Right renal cortex interstitium (tissue), 3 donors: ENCODE measurements around the gene TTLL1. TPM values are rescaled to one million over a fixed set of nuclear protein-coding genes. Genes with fewer than 3 reads are reported as not detected.
"Not testable (repeated sequence)": the region's sequence is repeated elsewhere in the genome, so short reads cannot be mapped to it uniquely, and the experiment has no call there.

Experiments used
- DNase-seq, 3 donors: peaks; one replicate each; pipeline ENCODE4 v3.0.0-alpha.2; 2013; ENCODE audit warnings: low read depth in 3 of 3, low spot score in 2 of 3
- polyA plus RNA-seq, 3 donors: library from polyadenylated mRNA; unstranded; fragments of 120-200 nt; gene quantifications; one replicate each; pipeline ENCODE4 v1.2.1, GENCODE V29; 2013; ENCODE audit not compliant: insufficient read length in 3 of 3

The TTLL1 gene
- polyA plus RNA-seq, 3 donors, result 21.2 to 24.2 (median 22.9) TPM

DNA sequence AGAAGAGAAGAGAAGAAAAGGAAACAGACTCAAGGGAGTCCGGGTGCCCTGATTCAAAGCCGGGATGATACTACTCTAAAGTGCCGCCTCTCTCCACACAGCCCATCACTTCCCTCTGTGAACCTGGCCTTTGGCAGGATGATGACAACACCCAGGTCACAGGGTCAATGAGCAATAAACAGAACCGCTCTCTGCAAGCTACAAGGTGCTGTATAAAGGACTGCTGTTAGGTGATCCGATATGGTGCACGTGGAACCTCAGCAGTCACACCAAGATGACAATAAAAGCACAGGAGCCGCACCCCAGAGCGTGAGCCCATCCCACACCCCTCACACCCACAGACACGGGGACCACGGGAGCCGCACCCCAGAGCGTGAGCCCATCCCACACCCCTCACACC, 10.7 kb downstream of the TTLL1 start:
- no peak for DNase-seq

GRCh38 chr22:43077121-43077877, 11.9 kb downstream of the TTLL1 start:
- no peak for DNase-seq

DNA sequence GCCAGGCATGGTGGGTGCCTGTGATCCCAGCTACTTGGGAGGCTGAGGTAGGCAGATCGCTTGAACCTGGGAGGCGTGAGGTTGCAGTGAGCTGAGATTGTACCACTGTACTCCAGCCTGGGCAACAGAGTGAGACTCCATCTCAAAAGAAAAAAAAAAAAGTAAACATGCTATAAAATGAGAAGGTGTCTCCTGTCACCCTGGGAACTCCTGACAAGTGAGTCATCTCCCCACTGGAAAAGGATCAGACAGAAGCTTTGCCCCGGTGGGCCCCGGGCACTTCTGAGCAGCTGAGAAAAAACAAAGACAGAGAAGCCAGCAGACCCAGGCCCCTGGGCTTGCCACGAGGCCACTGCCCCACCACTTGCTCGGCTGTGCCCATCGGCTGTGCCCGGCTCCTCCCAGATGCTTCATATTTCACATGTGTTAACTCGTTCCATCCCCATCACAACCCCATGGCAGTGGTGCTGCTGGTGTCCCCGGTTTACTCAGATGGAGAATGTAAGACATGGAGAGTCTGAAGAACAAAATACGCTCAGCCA, 22.3 kb downstream of the TTLL1 start:
- DNase-seq, result no peak

DNA sequence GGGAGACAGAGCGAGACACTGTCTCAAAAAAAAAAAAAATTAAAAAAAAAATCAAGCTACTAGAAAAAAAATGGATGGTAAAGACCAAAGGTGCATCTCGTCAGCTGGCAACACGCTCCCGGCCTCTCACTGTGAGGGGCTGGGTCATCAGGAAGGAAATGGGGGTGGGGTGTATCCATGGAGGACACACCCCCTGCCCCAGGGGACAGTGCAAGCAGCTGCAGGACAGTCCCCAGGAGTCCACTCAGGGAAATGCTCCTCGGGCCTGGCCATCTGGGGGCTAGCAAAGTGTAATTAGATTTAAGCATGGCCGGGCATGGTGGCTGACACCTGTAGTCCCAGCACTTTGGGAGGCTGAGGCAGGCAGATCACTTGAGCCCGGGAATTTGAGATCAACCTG, 23.1 kb downstream of the TTLL1 start:
- no peak for DNase-seq

GRCh38 chr22:43060183-43060582, 29.0 kb downstream of the TTLL1 start:
- DNase-seq, result no peak

- DNase-seq, result no peak
These were observed 31.6 kb downstream of the TTLL1 start for GRCh38 chr22:43057641-43058040.

GRCh38 chr22:43053176-43053575, 36.0 kb downstream of the TTLL1 start:
- DNase-seq, result no peak

DNA sequence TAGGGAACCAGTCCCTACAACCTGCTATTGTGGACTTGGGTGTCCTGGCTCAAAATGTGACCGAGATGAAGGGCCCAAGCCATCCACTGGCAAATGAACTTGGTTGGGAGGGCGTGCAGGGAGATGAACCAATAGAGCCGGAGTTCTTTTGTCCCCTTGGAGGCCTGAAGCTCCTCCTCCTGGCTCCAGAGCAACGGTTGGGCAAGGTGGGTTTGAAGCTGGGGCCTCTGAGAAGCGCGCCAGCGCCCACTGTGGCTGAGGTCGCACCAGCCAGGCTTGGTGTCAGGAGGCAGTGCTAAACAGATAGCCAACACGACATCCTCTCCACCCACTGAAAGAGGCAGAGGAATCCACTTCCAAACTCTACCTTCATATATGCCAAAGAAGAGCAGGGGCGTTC, 38.2 kb downstream of the TTLL1 start:
- DNase-seq, result no peak

GRCh38 chr22:43047605-43048004, 41.6 kb downstream of the TTLL1 start:
- DNase-seq, result no peak

- DNase-seq, result no peak
These were observed 44.9 kb downstream of the TTLL1 start for GRCh38 chr22:43044290-43044712.

DNA sequence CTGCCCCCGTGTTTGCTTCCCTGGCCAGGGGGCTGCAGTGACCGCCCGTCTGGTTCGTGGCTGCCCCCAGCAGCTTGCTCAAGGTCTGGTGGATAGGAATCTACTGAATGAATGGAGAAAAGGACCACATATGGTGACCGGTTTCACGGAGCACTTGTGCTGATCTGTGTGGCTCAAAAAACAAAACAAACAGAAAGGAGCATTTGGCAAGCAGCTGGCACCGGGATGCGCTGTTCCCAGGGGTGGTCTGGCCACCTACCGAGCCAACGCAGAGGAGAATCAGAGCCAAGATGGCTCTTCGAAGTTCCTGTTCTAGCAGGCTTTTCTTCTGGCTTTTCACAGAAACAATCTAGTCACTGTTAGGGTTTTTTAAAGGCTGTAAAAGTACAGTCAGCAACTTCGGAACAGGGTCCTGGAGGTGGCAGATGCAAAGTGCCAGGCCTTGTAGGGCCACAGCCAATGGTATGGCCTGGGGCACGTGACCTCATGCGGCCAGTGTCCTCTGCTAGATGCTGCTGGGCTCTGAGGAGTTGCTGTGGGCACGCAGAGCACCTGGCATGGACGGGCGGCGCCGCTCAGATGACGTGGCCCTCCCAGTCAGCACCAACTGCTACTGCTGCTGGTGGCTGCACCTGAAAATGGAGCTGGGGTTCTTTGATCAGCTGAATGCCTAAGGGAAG, 47.0 kb downstream of the TTLL1 start:
- DNase-seq, result no peak

DNA sequence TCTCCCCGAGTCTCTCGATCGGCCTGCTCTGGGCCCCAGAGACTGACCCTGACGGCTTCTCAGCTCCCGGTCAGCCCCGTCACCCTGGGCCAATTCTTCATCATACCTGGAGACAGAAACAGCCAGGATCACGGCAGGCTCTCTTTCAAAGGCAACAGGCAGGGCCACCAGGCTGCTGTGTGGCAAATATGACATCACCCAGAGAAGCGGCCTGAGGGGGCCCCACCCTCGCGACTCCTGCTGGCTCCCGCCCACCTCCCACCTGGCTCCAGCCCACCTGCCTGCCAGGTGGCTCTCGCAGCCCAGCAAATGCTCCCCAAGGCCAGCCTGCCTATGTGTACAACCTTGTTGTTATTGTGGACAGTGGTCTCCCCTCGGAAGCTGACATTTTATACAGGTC, 49.4 kb downstream of the TTLL1 start:
- DNase-seq, result no peak

DNA sequence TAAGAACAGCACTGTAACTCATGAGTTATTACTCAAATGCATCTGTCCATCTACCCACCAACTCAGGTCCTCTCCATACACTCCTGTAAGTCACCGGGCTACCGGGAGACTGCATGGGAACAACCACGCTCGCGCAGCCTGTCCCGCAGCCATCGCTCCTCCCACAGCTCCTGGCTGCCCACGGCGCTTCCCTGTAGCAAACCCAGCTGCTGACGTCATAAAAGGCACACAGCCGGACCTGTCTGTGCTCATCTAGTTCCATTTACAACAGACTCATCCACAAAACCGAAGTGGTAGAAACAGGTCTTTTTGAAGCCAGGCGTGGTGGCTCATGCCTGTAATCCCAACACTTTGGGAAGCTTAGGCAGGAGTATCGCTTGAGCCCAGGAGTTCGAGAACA, 50.9 kb downstream of the TTLL1 start:
- DNase-seq, result no peak

DNA sequence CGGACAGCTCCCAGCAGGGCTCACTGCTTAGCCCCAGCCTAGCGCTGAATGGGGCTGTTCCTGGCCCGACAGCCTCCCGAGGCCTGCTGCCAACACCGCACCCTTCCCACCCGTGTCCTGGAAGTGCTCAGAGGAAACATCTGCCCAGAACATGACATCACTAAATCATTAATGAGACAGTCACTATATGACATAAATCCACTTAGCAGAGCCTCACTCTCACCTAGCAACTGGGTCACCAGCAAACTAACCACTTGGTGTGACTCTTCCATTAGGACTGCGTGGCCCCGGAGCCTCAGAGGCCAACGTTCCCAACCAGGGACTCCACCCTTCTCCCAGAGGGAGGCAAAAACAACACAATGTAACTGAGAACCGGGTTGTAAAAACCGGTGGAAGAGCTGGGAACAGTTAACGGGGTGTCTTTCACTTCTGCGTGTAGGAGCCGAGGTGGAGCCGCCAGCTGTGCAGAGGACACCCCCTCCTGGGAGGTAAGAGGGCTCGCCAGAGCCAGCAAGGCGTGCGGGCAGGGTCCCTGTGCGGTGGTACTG, 52.8 kb downstream of the TTLL1 start:
- no peak for DNase-seq

GRCh38 chr22:43035250-43035649, 53.9 kb downstream of the TTLL1 start:
- DNase-seq, result no peak

- no peak for DNase-seq
These were observed 57.6 kb downstream of the TTLL1 start for GRCh38 chr22:43031617-43032016.

DNA sequence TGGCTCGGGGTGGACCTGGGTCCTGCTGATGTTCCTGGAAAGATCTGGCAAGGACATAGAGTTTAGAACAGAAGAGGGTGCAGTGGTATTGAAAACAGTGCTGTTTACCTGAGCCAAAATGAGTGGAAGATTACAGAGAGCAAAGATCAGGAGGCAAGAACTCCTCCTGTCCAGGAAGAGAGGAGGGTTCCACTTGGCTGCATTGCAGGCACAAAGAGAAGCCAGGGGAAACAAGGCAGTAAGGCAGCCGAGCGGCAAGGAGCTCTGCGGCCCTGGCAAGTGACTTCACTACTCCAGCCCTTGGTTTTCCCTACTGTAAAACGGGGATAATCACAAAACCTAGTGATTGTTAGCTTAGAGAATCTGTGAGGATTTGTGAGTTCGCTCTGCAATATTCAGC, 70.6 kb downstream of the TTLL1 start:
- no peak for DNase-seq

GRCh38 chr22:43017525-43018460, 71.4 kb downstream of the TTLL1 start:
- no peak for DNase-seq

GRCh38 chr22:43016150-43016549, 73.0 kb downstream of the TTLL1 start:
- DNase-seq, result not testable (repeated sequence)

DNA sequence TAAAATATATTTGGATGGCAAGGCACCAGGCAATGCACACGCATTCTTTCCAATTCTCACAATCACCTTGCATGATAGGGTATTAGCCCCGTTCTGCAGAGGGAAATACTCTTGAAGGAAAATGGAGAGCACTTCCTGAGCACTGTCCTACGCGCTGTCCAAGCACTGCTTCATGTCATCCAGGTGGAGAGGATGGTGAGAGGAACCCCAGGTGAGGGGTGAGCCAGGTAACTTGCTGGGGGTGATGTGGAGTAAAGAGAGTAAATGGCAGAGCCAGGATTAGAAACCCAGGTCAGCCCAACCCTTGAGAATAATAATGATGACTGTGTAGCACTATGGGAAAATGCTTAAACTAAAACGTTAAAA, 73.5 kb downstream of the TTLL1 start:
- DNase-seq, result no peak
